Brain microvascular endothelial cell (primary cell): Measurements from ENCODE around the gene CCDC85B.

ENCODE experiments used
- DNase-seq: peaks from one replicate; pipeline ENCODE4 v3.0.0-alpha.2; 2020
- H3K27ac ChIP-seq: fragments of 250-450 bp; sonication (Bioruptor Pico); 2 replicates; pipeline ENCODE4 v1.5.1; 2020; ENCODE audit warnings: mild to moderate bottlenecking, moderate library complexity
- H3K27me3 ChIP-seq: fragments of 250-450 bp; sonication (Bioruptor Pico); replicated peaks from 2 replicates; pipeline ENCODE4 v1.5.1; 2020; ENCODE audit warnings: mild to moderate bottlenecking
- H3K36me3 ChIP-seq: fragments of 250-450 bp; sonication (Bioruptor Pico); replicated peaks from 2 replicates; pipeline ENCODE4 v1.5.1; 2020; ENCODE audit warnings: mild to moderate bottlenecking
- H3K4me3 ChIP-seq: 2 replicates; pipeline ENCODE4 v1.5.1; 2011; ENCODE audit warnings: low read depth, mild to moderate bottlenecking, control low read depth, low read length, moderate library complexity
- CTCF ChIP-seq: IDR thresholded peaks from 2 replicates; pipeline ENCODE4 v1.5.1; 2011; ENCODE audit warnings: low read depth, mild to moderate bottlenecking, moderate library complexity, low read length, control low read depth, inconsistent platforms; ENCODE audit errors: missing control alignments
- in situ Hi-C: cut with HindIII; loops from 2 replicates; pipeline ENCODE4 v1.10.0; 2017; ENCODE audit warnings: low sequenced_read_pairs, low pct_ligation_motif_present

CCDC85B gene

GRCh38 chr11:65880027-65880426 is 10.4 kb upstream of the CCDC85B start:
- no peak for DNase-seq
- in situ Hi-C loops, result no loop called here
- Histone ChIP-seq H3K27ac (no peak overlapping the region), H3K36me3 (peaks cover 33% of the 10 kb centered on the region), H3K4me3 (no peak overlapping the region), H3K27me3 (no peaks in the 10 kb centered on the region)
- no peak for TF ChIP-seq CTCF

GRCh38 chr11:65880844-65881421 is 9.5 kb upstream of the CCDC85B start:
- no peak for DNase-seq
- Histone ChIP-seq H3K36me3 (peaks cover 42% of the 10 kb centered on the region), H3K27ac (no peak overlapping the region), H3K27me3 (no peaks in the 10 kb centered on the region), H3K4me3 (no peak overlapping the region)
- in situ Hi-C loops, result no loop called here
- no peak for TF ChIP-seq CTCF

GRCh38 chr11:65882120-65883057 is 8.1 kb upstream of the CCDC85B start:
- Histone ChIP-seq H3K36me3 (peaks cover 42% of the 10 kb centered on the region), H3K27ac (no peak overlapping the region), H3K27me3 (no peaks in the 10 kb centered on the region), H3K4me3 (no peak overlapping the region)
- in situ Hi-C loops, result no loop called here
- no peak for DNase-seq
- no peak for TF ChIP-seq CTCF

GRCh38 chr11:65883058-65883761 is 7.3 kb upstream of the CCDC85B start:
- no peak for TF ChIP-seq CTCF
- in situ Hi-C loops, result no loop called here
- DNase-seq, result no peak
- peaks cover 42% of the 10 kb centered on the region for H3K36me3 ChIP-seq
- H3K4me3 ChIP-seq, result no peak overlapping the region
- H3K27ac ChIP-seq, result no peak overlapping the region
- H3K27me3 ChIP-seq, result no peaks in the 10 kb centered on the region

GRCh38 chr11:65883786-65884715 is 6.4 kb upstream of the CCDC85B start:
- DNase-seq, result no peak
- H3K4me3 ChIP-seq, result no peak overlapping the region
- TF ChIP-seq CTCF, result no peak
- peaks cover 42% of the 10 kb centered on the region for H3K36me3 ChIP-seq
- in situ Hi-C loops, result no loop called here
- no peaks in the 10 kb centered on the region for H3K27me3 ChIP-seq
- H3K27ac ChIP-seq, result no peak overlapping the region
